HepG2 (cell line): ENCODE data around the gene TCEANC2. TPM values are rescaled to one million over a fixed set of nuclear protein-coding genes. Genes with fewer than 3 reads are reported as not detected.

ENCODE experiments used
- ATAC-seq: fragments of 200-7000 bp; cut with Tn5 transposase; 3 replicates; pipeline ENCODE4 v1.9.1; 2020; ENCODE audit warnings: mild to moderate bottlenecking, moderate library complexity
- BruUV-seq: library from RNA; stranded (reverse); fragments of 400-500 nt; replicated peaks from 2 replicates; lab custom pipeline; 2021; lab: Mats Ljungman, UMichigan
- CTCF ChIA-PET: fragments of 300-600 bp; formaldehyde crosslinking; extraction: SDS; loops from one replicate; lab custom pipeline; 2021; ENCODE audit warnings: low total read pairs, inconsistent platforms, low intra/inter-chr PET ratio; lab: Yijun Ruan, JAX
- POLR2A ChIA-PET: fragments of 350-600 bp; sonication (Branson Sonifier 250); formaldehyde crosslinking; loops from one replicate; lab custom pipeline; 2020; ENCODE audit warnings: antibody characterized with exemption, inconsistent platforms; lab: Yijun Ruan, JAX
- DNase-seq: peaks from one replicate; pipeline ENCODE4 v3.0.0-alpha.2; 2015; ENCODE audit warnings: low spot score
- FAIRE-seq: peaks from 3 replicates; lab custom pipeline; 2011; peaks lifted over from hg19 to GRCh38; lab: Jason Lieb, UNC
- H2AFZ ChIP-seq: one replicate; pipeline ENCODE4 v1.6.1; 2011; ENCODE audit warnings: low read length, inconsistent platforms
- H3K27ac ChIP-seq: fragments of 300-600 bp; 3 replicates; pipeline ENCODE4 v1.8.0; 2011; ENCODE audit warnings: mixed run types, mild to moderate bottlenecking, mixed read lengths, low read length, inconsistent platforms; ENCODE audit not compliant: insufficient read depth; ENCODE audit errors: extremely low read length
- H3K27me3 ChIP-seq, 2 experiments: fragments of 200-600 bp in 1 of 2; 2 replicates in 1 of 2; 3 replicates in 1 of 2; pipeline versions ENCODE4 v1.6.0 to v1.8.0; 2011; ENCODE audit warnings: low read length in 2 of 2, mild to moderate bottlenecking in 2 of 2, moderate library complexity in 2 of 2, inconsistent platforms in 1 of 2; ENCODE audit not compliant: insufficient read depth in 2 of 2, control insufficient read depth in 1 of 2
- H3K36me3 ChIP-seq, 2 experiments: fragments of 200-600 bp in 1 of 2; replicated peaks in 1 of 2; 2 replicates in 1 of 2; 3 replicates in 1 of 2; pipeline versions ENCODE4 v1.5.1 to v1.8.0; 2011; ENCODE audit warnings: low read length in 2 of 2, inconsistent platforms in 1 of 2; ENCODE audit not compliant: insufficient read depth in 2 of 2, control insufficient read depth in 1 of 2
- H3K4me1 ChIP-seq: 2 replicates; pipeline ENCODE4 v1.5.1; 2012; ENCODE audit warnings: low read length, inconsistent platforms; ENCODE audit not compliant: insufficient read depth
- H3K4me2 ChIP-seq: 2 replicates; pipeline ENCODE4 v1.6.0; 2011; ENCODE audit warnings: low read depth, low read length, inconsistent platforms
- H3K4me3 ChIP-seq, 3 experiments: fragments of 200-600 bp in 1 of 3; sonication (generic), shearing (Covaris generic) in 1 of 3; replicated peaks in 1 of 3; 2 replicates each; pipeline ENCODE4 v1.5.1; 2011 to 2016; ENCODE audit warnings: low read length in 3 of 3, inconsistent platforms in 2 of 3, low read depth in 2 of 3, mild to moderate bottlenecking in 2 of 3, control low read depth in 1 of 3, mixed read lengths in 1 of 3; ENCODE audit not compliant: insufficient read depth in 1 of 3
- H3K79me2 ChIP-seq: one replicate; pipeline ENCODE4 v1.6.1; 2011; ENCODE audit warnings: low read length, inconsistent platforms; ENCODE audit not compliant: insufficient read depth
- H3K9ac ChIP-seq: 2 replicates; pipeline ENCODE4 v1.6.0; 2011; ENCODE audit warnings: mild to moderate bottlenecking, low read depth, low read length, inconsistent platforms; ENCODE audit not compliant: insufficient read depth
- H3K9me3 ChIP-seq: 2 replicates; pipeline ENCODE4 v1.5.1; 2012; ENCODE audit warnings: mild to moderate bottlenecking, low read length
- H4K20me1 ChIP-seq: 2 replicates; pipeline ENCODE4 v1.6.0; 2011; ENCODE audit warnings: inconsistent platforms, mild to moderate bottlenecking, low read length, moderate library complexity; ENCODE audit not compliant: insufficient read depth
- FOXJ3 ChIP-seq: sonication (generic); formaldehyde crosslinking; IDR thresholded peaks from 2 replicates; pipeline ENCODE4 v1.4.0; 2020; ENCODE audit warnings: missing genetic modification reagents, mild to moderate bottlenecking, borderline replicate concordance
- GFI1 ChIP-seq: sonication (generic); formaldehyde crosslinking; IDR thresholded peaks from 2 replicates; pipeline ENCODE4 v1.5.0; 2020; ENCODE audit warnings: missing genetic modification reagents, mild to moderate bottlenecking, borderline replicate concordance
- HNRNPLL ChIP-seq: fragments of 200-400 bp; formaldehyde crosslinking; IDR thresholded peaks from 2 replicates; pipeline ENCODE4 v1.6.1; 2017; ENCODE audit warnings: mild to moderate bottlenecking, low read depth, low read length; ENCODE audit not compliant: poor library complexity, severe bottlenecking
- KMT2B ChIP-seq: IDR thresholded peaks from 2 replicates; pipeline ENCODE4 v1.6.1; 2016; ENCODE audit warnings: missing genetic modification reagents, missing compliant biosample characterization
- MBD4 ChIP-seq: IDR thresholded peaks from 2 replicates; pipeline ENCODE4 v1.6.1; 2012; ENCODE audit warnings: low read length, inconsistent platforms, borderline replicate concordance
- MTF1 ChIP-seq: sonication (generic); formaldehyde crosslinking; IDR thresholded peaks from 2 replicates; pipeline ENCODE4 v1.5.0; 2020; ENCODE audit warnings: missing genetic modification reagents
- REPIN1 ChIP-seq: sonication (generic); formaldehyde crosslinking; IDR thresholded peaks from 2 replicates; pipeline ENCODE4 v1.8.0; 2022; ENCODE audit warnings: missing genetic modification reagents, low read depth, mild to moderate bottlenecking, borderline replicate concordance
- RERE ChIP-seq: IDR thresholded peaks from 2 replicates; pipeline ENCODE4 v1.6.1; 2016; ENCODE audit warnings: low read depth, missing genetic modification reagents, missing compliant biosample characterization
- SNAI1 ChIP-seq: sonication (generic); formaldehyde crosslinking; IDR thresholded peaks from 2 replicates; pipeline ENCODE4 v1.5.0; 2020; ENCODE audit warnings: mild to moderate bottlenecking, missing genetic modification reagents, borderline replicate concordance
- YEATS4 ChIP-seq: sonication (generic); formaldehyde crosslinking; IDR thresholded peaks from 2 replicates; pipeline ENCODE4 v1.4.0; 2020; ENCODE audit warnings: missing genetic modification reagents, borderline replicate concordance
- ZMYM4 ChIP-seq: sonication (generic); formaldehyde crosslinking; IDR thresholded peaks from 2 replicates; pipeline ENCODE4 v1.8.1; 2023; ENCODE audit warnings: mild to moderate bottlenecking, missing genetic modification reagents
- ZNF121 ChIP-seq: sonication (generic); formaldehyde crosslinking; IDR thresholded peaks from 2 replicates; pipeline ENCODE4 v1.5.0; 2020; ENCODE audit warnings: mild to moderate bottlenecking, missing genetic modification reagents
- ZNF263 ChIP-seq: sonication (generic); formaldehyde crosslinking; IDR thresholded peaks from 2 replicates; pipeline ENCODE4 v1.4.0; 2020; ENCODE audit warnings: missing genetic modification reagents
- ZNF501 ChIP-seq: sonication (generic); formaldehyde crosslinking; IDR thresholded peaks from 2 replicates; pipeline ENCODE4 v1.5.1; 2020; ENCODE audit warnings: mild to moderate bottlenecking, moderate library complexity, missing genetic modification reagents
- ZNF691 ChIP-seq: sonication (generic); formaldehyde crosslinking; IDR thresholded peaks from 2 replicates; pipeline ENCODE4 v1.4.0; 2020; ENCODE audit warnings: missing genetic modification reagents, low read depth, mild to moderate bottlenecking, borderline replicate concordance
- ZNF879 ChIP-seq: sonication (generic); formaldehyde crosslinking; IDR thresholded peaks from 2 replicates; pipeline ENCODE4 v1.8.1; 2023; ENCODE audit warnings: missing genetic modification reagents
- ZSCAN22 ChIP-seq: sonication (generic); formaldehyde crosslinking; IDR thresholded peaks from 2 replicates; pipeline ENCODE4 v1.4.0; 2020; ENCODE audit warnings: mild to moderate bottlenecking, missing genetic modification reagents
- WGBS: methylation state at CpG from one replicate; pipeline ENCODE4 v1.1.6; 2017; ENCODE audit warnings: low lambda C conversion rate; 5-methylcytosine and 5-hydroxymethylcytosine counted together
- in situ Hi-C: cut with HindIII; loops from 2 replicates; pipeline ENCODE4 v1.10.0; 2017; ENCODE audit warnings: low pct_unique_long_range_greater_than_20kb; ENCODE audit not compliant: extremely low pct_ligation_motif_present
- intact Hi-C: fragments of 100-400 bp; cut with micrococcal nuclease; formaldehyde crosslinking; loops from one replicate; pipeline ENCODE4 v1.10.0; 2022; ENCODE audit not compliant: unreplicated experiment
- polyA plus RNA-seq, 8 experiments: library from polyadenylated mRNA; depleted of rRNA in 3 of 8; stranded (reverse) in 7 of 8; unstranded in 1 of 8; fragments of >200 nt; fragmentation: Illumina TruSeq in 4 of 8; extraction: Trizol in 4 of 8; gene quantifications; 2 replicates each; pipeline versions ENCODE4 v1.2.1 to v1.2.3, GENCODE V29; 2011 to 2016; ENCODE audit warnings: low read depth in 4 of 8, missing spikeins in 1 of 8, mixed read lengths in 1 of 8; ENCODE audit not compliant: insufficient read depth in 1 of 8
- total RNA-seq, 5 experiments: library from RNA; depleted of rRNA; stranded (reverse); fragments of >200 nt; fragmentation: Illumina TruSeq; extraction: Trizol; gene quantifications; 2 replicates each; pipeline ENCODE4 v1.2.3, GENCODE V29; 2016; ENCODE audit warnings: low read depth in 1 of 5

TCEANC2 gene
- total and polyA plus RNA-seq, 2 of the 13 experiments (the other 11 are each of a cell fraction or from before 2014, with no cell fraction given): 3.8 to 5.0 TPM

- H3K27me3 ChIP-seq: no peaks in the 10 kb centered on the region
- H3K9ac ChIP-seq: no peak overlapping the region
- in situ Hi-C loops (no loop called here), intact Hi-C loops (loop anchor here (1.0 kb wide), 2 partner anchors 11 to 89 kb away; no protein-coding TSS in a partner anchor)
- DNase-seq (peak; percentile 87), ATAC-seq (peak; percentile 98), FAIRE-seq (peak; percentile 89)
- no peaks in the 10 kb centered on the region for H4K20me1 ChIP-seq
- H3K9me3 ChIP-seq: no peaks in the 10 kb centered on the region
- H3K36me3 ChIP-seq: no peaks in the 10 kb centered on the region
- no peaks in the 10 kb centered on the region for H3K79me2 ChIP-seq
- no TSS peak for BruUV-seq
- H3K4me2 ChIP-seq: peak overlapping the region; percentile 58
- H3K4me3 ChIP-seq: no peak overlapping the region
- CTCF ChIA-PET: interaction anchor here (0.6 to 4.2 kb wide), 5 partner anchors 12 to 408 kb away, joined by 3 to 92 read pairs (median 3); no protein-coding TSS in a partner anchor
- H2AFZ ChIP-seq: no peak overlapping the region
- 48% methylated on average over 8 of the region's 8 CpGs for WGBS
- POLR2A ChIA-PET: interaction anchor here (0.8 to 2.5 kb wide), 10 partner anchors 10 to 805 kb away, joined by 3 to 15 read pairs (median 6); partner anchors contain the start of genes CYB5RL, DHCR24, LDLRAD1 and MRPL37
- peaks cover 53% of the 10 kb centered on the region for H3K4me1 ChIP-seq
- H3K27ac ChIP-seq: peak overlapping the region; percentile 61
- TF ChIP-seq ZNF501 (CRISPR knock-in tag): peak; percentile 52; the same call in 1 of the 2 replicates
- TF ChIP-seq SNAI1 (CRISPR knock-in tag): no peak
- peak; percentile 86; the same call in 1 of the 2 replicates for TF ChIP-seq ZNF691 (CRISPR knock-in tag)
- TF ChIP-seq ZNF121 (CRISPR knock-in tag): peak; percentile 65; the same call in 1 of the 2 replicates
- TF ChIP-seq MBD4: no peak
- no peak for TF ChIP-seq ZNF263 (CRISPR knock-in tag)
- TF ChIP-seq GFI1 (CRISPR knock-in tag): no peak
- TF ChIP-seq RERE (CRISPR knock-in tag): no peak
- no peak for TF ChIP-seq ZNF879 (CRISPR knock-in tag)
- no peak for TF ChIP-seq MTF1 (CRISPR knock-in tag)
- TF ChIP-seq KMT2B (CRISPR knock-in tag): no peak
- TF ChIP-seq FOXJ3 (CRISPR knock-in tag): no peak
- TF ChIP-seq REPIN1 (CRISPR knock-in tag): no peak
- no peak for TF ChIP-seq HNRNPLL
- TF ChIP-seq ZMYM4: peak; percentile 49; the same call in 1 of the 2 replicates
- TF ChIP-seq YEATS4 (CRISPR knock-in tag): no peak
- TF ChIP-seq ZSCAN22 (CRISPR knock-in tag): no peak
These were observed 28.2 kb downstream of the TCEANC2 start for GRCh38 chr1:54081306-54082270.
